Measurements from ENCODE around the gene TANGO2. TPM values are rescaled to one million over a fixed set of nuclear protein-coding genes. Genes with fewer than 3 reads are reported as not detected.

TANGO2 gene
- polyA plus RNA-seq, 1 donor from 2014 or later: 12.7 TPM

- peak within 1 kb of the TSS; percentile 75 for H2AFZ ChIP-seq (ENCODE audit: low read depth, low read length)
- peak; percentile 39 for TF ChIP-seq TAF1 (IDR thresholded peaks at IDR 0.05; ENCODE audit: low read depth)
- peak; percentile 73 for TF ChIP-seq MXI1 (conservative IDR thresholded peaks at IDR 0.05; ENCODE audit: poor library complexity, severe bottlenecking)
- TF ChIP-seq SMC3 (conservative IDR thresholded peaks at IDR 0.05; ENCODE audit: poor library complexity): peak; percentile 10
- TF ChIP-seq EZH2 (IDR thresholded peaks at IDR 0.05; ENCODE audit: borderline replicate concordance, insufficient read depth, low read length, poor library complexity, severe bottlenecking): no peak
- TF ChIP-seq EP300 (conservative IDR thresholded peaks at IDR 0.05; ENCODE audit: poor library complexity, severe bottlenecking): peak; percentile 54
- TF ChIP-seq RAD21 (conservative IDR thresholded peaks at IDR 0.05): peak; percentile 27
- TF ChIP-seq CTCF (IDR thresholded peaks at IDR 0.05; ENCODE audit: poor library complexity, severe bottlenecking): peak; percentile 27
- peak; percentile 88 for TF ChIP-seq POLR2AphosphoS5 (IDR thresholded peaks at IDR 0.05)
- TF ChIP-seq REST (IDR thresholded peaks at IDR 0.05; ENCODE audit: borderline replicate concordance): peak; percentile 100
- no peaks in the 10 kb centered on the region for H3F3A ChIP-seq (ENCODE audit: insufficient read depth, low read length, poor library complexity, severe bottlenecking)
- peak within 1 kb of the TSS; percentile 83 for H3K4me2 ChIP-seq (ENCODE audit: low read length)
- H3K9ac ChIP-seq (ENCODE audit: low read length): peak within 1 kb of the TSS; percentile 92
- H3K9me3 ChIP-seq (ENCODE audit: low read length): no peaks in the 10 kb centered on the region
- H3K27ac ChIP-seq (ENCODE audit: low read length): peak within 1 kb of the TSS; percentile 92
- no peaks in the 10 kb centered on the region for H3K9me2 ChIP-seq (ENCODE audit: insufficient read depth, low read length)
- H3K4me3 ChIP-seq (ENCODE audit: low read length): peak within 1 kb of the TSS; percentile 93
- peaks cover 43% of the 10 kb centered on the region for H3K79me2 ChIP-seq (replicated peaks; ENCODE audit: insufficient read depth, low read length)
- no peaks in the 10 kb centered on the region for H3K36me3 ChIP-seq (ENCODE audit: insufficient read depth, low read length)
- no peaks in the 10 kb centered on the region for H3K27me3 ChIP-seq (ENCODE audit: insufficient read depth, low read depth, low read length)
- peaks cover 14% of the 10 kb centered on the region for H4K20me1 ChIP-seq (ENCODE audit: insufficient read depth)
Measured at GRCh38 chr22:20079745-20080444, 59.0 kb downstream of the TANGO2 start, which contains the start of gene DGCR8. Gene DGCR8 (plus strand): TSS chr22:20080241. CDS start chr22:20085964, 5,723 bp downstream.

GRCh38 chr22:20080445-20080775 is 59.5 kb downstream of the TANGO2 start:
- peaks cover 19% of the 10 kb centered on the region for H4K20me1 ChIP-seq (ENCODE audit: insufficient read depth)
- peaks cover 44% of the 10 kb centered on the region for H3K79me2 ChIP-seq (replicated peaks; ENCODE audit: insufficient read depth, low read length)
- H3F3A ChIP-seq (ENCODE audit: insufficient read depth, low read length, poor library complexity, severe bottlenecking): no peaks in the 10 kb centered on the region
- H3K9me2 ChIP-seq (ENCODE audit: insufficient read depth, low read length): no peaks in the 10 kb centered on the region
- peak; percentile 55 for TF ChIP-seq REST (IDR thresholded peaks at IDR 0.05; ENCODE audit: borderline replicate concordance)
- TF ChIP-seq RAD21 (conservative IDR thresholded peaks at IDR 0.05): no peak
- peak; percentile 6 for TF ChIP-seq TAF1 (IDR thresholded peaks at IDR 0.05; ENCODE audit: low read depth)
- no peak for TF ChIP-seq SMC3 (conservative IDR thresholded peaks at IDR 0.05; ENCODE audit: poor library complexity)
- TF ChIP-seq CTCF (IDR thresholded peaks at IDR 0.05; ENCODE audit: poor library complexity, severe bottlenecking): no peak
- H3K27ac ChIP-seq (ENCODE audit: low read length): peak overlapping the region; percentile 92
- H3K9me3 ChIP-seq (ENCODE audit: low read length): no peaks in the 10 kb centered on the region
- H3K27me3 ChIP-seq (ENCODE audit: insufficient read depth, low read depth, low read length): no peaks in the 10 kb centered on the region
- H3K4me2 ChIP-seq (ENCODE audit: low read length): peak overlapping the region; percentile 83
- H3K36me3 ChIP-seq (ENCODE audit: insufficient read depth, low read length): no peaks in the 10 kb centered on the region
- peak overlapping the region; percentile 93 for H3K4me3 ChIP-seq (ENCODE audit: low read length)
- peak overlapping the region; percentile 66 for H2AFZ ChIP-seq (ENCODE audit: low read depth, low read length)
- peak overlapping the region; percentile 92 for H3K9ac ChIP-seq (ENCODE audit: low read length)

Data from neural cell (in vitro differentiated cells).